Fibroblast of gingiva (primary cell): Measurements from ENCODE around the gene CBLC.

Source experiments
- DNase-seq: peaks from one replicate; pipeline ENCODE4 v3.0.0-alpha.2; 2011; ENCODE audit warnings: low read depth

CBLC gene

DNA sequence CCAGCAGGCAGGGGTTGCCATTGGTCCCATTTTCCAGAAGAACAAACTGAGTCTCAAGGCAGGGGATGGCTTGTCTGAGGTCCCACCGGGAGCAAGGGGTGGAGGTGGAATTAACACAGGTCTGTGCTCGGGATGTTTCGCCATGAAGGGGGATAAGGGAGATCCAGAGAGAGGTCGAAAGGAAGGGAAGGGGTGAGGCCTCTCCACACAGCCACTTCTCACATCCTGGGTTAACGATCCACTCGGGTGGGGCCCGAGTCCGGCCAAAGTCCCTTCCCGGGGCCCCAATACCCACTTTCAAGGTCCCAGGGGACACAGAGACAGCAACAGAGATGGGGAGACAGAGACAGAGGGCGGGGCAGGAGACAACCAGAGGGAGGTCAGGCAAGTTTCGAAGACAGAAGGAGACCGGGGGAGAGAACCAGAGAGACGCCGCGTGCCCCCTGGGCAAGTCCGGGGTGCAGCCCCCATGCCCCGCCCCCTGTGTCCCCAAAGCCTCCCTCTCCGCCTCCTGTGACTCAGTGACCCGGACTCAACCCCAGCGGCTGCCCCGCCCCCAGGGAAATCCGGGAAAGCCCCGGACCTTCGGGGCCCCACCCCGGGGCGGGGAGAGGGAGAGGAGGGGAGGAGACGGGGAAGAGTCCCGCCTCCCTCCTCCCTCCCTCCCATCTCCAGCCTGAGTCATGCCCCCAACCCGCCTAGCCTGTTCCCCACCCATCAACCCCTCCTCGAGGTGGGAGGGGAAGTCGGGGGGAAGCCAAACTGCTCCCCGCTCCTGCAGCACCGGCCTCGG lies 30.5 kb upstream of the CBLC start:
- peak; percentile 95 for DNase-seq

DNA sequence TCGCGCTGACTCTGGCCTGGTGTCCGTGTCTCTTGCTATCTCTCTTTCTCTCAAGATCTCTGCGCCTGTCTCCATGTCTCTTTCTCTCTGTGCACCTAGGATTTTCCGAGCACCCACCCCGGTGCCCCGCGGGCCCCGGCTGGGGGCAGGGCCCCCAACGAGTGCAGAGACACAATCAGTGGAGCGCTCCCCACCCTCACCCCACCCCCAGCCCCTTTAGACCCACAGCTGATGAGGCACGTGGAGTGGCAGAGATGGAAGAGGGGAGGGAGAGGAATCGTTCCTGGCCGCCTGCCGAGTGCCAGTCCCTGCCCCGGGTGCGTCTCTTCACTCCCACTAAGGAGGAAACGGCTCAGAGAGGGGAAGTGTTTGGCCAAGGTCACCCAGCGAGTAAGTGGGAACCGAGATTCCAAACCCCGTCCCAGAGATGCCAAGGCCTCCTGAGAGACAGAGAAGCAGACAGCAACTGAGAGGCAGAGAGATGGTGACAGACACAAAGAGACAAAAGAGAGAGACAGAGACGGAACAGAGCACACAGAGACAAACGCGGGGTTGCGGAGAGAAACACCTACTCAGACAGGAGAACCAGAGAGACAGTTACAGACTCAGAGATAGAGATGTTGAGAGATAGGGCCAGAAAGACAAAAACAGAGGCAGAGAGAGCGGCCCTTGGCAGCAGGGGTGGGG lies 29.8 kb upstream of the CBLC start:
- peak; percentile 66 for DNase-seq

DNA sequence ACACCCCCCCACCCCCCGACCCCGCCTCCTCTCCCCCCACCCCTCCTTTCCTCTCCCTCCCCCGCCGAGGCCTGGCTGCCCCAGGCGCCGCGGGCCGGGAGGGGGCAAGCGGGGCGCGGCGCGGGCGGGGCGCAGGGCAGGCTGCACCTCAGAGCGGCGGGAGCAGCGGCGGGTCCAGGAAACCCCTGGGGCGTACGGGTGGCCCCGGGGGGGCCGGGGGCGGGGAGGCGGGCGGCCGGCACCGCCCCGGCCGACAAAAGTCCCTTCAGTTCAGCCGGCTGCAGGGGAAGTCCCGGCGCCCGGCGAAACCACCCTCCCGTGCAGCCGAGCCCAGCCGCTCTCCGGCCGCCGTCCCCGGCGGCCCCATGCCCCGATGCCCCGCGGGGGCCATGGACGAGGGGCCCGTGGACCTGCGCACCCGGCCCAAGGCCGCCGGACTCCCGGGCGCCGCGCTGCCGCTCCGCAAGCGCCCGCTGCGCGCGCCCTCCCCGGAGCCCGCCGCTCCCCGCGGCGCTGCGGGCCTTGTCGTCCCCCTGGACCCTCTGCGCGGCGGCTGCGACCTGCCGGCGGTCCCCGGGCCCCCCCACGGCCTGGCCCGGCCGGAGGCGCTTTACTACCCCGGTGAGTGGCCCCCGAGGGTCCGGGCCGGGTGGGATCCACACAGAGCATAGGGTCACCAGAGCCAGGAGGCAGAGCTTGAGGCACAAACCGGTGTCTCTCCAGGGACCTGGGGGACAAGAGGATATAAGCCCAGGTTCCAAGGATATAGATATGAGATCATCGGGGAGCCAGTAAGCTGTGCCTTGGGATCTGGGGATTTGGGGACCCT lies 29.1 kb upstream of the CBLC start, which contains the start of gene BCL3:
BCL3 (plus strand) TSS at position 283 of the 829 bp plus-strand sequence; CDS start at position 366, 83 bp downstream.
- peak; percentile 86 for DNase-seq

DNA sequence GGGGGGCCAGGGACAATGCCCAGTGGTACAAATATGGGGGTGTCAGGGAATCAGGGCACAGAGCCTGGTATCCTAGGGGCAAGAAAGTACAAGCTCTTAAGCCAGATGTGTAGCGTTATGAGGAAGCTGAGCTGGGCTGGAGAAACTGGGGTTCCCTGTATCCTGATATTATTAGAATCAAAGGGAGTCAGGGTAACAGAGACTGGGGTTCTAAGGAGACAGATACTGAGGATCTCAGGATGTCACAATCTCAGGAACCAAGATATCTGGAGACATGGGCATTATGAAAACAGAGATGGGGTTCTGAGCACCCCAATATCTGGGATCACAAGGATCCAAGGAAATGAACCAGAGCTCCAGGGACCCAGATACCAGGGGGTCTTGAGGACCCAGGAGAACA lies 28.4 kb upstream of the CBLC start:
- DNase-seq = no peak

DNA sequence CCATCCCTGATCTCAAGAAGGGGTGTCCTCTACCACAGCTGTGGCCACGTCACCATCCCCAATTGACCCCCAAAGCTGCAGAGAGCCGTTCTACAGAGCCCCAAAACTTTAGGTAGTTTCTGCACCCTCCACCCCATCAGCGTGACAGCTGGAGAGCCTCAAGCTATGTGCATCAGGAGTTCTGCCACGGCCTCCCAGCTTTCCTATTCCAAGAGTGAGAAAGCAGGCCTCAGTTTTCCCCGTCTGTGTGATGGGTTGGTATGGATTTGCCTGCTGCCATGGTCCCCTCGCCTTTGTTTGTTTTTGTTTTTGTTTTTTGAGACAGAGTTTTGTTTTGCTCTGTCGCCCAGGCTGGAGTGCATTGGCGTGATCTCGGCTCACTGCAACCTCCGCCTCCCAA lies 27.7 kb upstream of the CBLC start:
- no peak for DNase-seq

DNA sequence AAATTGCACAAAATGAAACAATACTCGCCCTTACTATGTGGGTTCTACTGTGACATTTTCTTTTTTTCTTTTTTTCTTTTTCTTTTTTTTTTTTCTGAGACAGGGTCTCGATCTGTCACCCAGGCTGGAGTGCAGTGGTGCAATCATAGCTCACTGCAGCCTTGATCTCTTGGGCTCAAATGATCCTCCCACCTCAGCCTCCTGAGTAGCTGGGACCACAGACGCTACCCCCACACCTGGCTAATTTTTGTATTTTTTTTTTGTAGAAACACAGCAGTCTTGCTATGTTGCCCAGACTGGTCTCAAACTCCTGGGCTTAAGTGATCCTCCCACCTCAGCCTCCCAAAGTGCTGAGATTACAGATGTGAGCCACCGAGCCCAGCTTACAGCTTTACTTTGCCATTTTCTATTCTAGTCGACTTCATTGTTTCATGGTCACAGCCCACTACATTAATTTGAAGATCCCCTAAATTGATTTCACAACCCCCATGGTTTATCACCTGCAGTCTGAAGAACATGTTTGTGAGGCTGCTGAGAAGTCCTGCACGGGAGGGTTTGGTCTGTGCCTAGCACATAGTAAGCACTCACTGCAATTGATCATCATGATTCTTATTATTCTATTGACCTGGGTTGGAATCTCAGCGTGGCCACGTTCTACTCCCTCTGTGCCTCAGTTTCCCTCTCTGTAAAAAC lies 25.4 kb upstream of the CBLC start:
- no peak for DNase-seq

DNA sequence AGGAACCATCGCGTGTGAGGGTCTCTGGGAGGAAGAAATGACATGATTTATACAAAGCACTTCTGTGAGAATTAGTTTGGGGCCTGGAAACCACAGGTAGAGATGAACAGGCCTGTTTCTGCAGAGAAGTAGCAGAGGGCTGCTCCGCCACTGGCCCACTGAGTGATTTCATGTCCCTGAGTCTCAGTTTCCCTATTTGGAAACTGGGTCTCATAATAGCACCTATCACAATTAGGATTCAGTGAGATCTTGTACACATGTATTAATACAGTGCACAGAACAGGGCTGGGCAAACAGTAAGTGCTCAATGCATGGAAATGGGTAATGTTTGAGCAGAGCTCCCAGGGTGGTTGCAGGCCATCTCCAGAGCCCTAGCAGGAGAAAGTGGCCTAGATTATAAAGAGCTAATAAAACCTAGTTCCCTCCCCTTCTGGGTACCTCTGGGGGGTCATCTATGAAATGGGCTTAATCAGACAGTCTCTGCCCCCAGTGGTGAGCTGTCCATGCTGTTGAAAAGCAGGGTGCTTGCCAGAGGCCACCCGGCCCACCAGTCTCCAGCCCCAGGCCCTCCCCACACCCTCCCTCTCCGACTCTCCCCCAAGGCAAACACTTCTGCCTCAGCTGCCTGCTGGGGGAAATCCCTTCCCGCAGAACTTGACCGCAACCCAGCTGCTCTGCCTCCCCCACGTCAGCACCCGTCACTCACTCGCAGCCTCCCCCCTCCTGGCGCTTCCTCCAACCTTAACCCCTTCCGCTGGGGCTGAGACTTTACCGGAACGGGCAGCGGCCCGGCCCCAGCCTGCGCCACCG lies 24.7 kb upstream of the CBLC start:
- DNase-seq = peak; percentile 96

DNA sequence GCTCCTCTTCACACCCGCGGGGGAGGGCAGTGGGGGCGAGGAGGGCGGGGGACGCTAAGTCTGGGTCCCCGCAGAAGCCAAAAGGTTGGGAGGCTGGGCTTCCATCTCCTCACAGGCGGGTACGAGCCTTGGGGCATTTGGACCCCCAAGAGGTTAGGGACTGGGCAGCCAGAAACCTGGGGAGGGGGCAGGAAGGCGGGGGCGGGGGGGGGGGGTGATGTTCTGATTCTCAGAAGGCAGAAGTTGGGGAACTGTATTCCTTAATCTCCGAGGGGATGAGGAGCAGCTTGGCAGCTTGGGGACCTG lies 24.1 kb upstream of the CBLC start:
- DNase-seq = no peak

DNA sequence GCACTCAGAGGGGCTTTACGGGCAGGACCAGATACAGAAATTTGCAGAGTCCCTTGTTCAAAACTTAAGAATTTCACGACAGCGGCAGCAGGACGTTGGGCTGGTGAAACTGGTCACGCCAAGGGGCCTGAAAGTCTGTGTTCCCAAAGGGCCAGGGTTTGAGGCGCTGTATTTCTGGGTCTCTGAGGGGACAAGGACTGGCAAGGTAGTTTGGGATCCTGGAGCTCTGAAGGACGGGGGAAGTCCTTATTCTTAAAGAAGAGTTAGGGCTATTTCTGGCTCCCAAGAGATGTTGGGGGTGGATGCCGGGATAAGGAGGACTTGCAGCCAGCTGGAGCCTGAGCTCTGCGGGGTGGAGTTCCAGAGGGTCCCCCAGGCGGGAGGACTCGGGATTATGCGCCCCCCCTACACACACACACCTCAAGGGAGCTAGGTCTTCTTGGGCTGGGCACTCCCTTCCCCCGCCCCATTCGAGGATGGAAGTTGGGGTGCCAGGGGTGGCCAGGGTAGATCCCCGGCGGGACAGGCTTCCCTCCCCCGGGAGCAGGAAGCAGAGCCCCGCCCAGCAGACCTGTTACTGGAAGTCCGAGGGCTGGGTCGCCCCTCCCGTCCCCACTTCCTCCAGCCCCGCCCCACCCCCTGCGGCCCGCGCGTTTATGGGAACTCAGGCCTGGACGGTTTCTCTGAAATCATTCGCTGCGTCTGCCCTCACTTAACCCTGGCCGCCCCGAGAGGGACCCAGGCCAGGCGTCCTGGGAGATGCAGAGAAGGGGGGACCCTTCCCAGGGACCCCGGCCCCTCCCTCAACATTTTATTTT lies 23.5 kb upstream of the CBLC start:
- DNase-seq = peak; percentile 91

DNA sequence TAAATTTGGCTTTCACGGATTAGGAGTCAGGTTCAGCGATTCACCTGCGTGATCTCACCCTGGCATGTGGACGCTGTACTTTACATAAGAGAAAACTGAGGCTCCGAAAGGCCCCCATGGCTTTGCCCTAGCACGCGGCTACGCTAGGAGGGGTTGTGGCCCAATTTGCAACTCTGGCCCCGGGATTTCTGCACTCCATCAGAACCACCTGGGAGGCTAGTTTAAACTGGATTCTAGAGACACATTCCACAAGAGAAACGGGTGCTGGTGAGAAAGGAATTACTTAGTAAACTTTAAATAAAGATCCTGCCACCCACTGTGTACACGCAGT lies 23.0 kb upstream of the CBLC start:
- no peak for DNase-seq

DNA sequence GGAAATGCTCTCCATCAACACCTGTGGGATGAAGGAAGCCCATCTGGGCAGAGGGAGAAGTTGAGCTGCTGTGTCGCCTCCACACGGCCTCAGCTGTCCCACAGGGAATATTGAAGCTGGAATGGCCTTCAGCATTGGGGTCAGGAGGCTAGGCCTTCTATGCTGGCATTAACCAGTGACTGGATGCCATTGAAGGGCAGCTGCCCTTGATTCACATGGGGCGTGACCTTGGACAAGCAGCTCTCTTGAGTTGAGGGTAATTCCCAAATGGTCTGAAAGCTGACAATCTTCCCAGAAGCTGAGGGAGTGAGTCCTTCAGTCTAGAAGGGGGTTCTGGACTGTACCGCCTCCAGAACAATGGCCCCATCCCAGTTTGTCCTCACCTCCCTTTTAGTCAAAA lies 22.5 kb upstream of the CBLC start:
- DNase-seq = no peak

DNA sequence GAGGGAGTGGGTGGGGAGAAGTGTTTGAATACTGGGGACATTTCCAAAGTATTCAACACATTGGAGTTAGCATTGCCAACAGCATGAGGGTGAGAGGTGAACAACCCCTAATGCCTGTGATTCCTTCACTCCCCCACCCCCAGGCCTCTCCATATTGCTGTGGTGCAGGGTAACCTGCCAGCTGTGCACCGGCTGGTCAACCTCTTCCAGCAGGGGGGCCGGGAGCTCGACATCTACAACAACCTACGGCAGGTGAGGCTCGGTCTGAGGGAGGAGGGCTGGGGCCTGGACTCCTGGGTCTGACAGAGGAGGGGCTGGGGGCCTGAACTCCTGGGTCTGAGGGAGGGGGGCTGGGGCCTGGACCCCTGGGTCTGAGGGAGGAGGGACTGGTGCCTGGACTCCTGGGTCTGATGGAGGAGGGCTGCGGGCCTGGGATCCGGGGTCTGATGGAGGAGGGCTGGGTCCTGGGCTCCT lies 21.6 kb upstream of the CBLC start:
- no peak for DNase-seq

DNA sequence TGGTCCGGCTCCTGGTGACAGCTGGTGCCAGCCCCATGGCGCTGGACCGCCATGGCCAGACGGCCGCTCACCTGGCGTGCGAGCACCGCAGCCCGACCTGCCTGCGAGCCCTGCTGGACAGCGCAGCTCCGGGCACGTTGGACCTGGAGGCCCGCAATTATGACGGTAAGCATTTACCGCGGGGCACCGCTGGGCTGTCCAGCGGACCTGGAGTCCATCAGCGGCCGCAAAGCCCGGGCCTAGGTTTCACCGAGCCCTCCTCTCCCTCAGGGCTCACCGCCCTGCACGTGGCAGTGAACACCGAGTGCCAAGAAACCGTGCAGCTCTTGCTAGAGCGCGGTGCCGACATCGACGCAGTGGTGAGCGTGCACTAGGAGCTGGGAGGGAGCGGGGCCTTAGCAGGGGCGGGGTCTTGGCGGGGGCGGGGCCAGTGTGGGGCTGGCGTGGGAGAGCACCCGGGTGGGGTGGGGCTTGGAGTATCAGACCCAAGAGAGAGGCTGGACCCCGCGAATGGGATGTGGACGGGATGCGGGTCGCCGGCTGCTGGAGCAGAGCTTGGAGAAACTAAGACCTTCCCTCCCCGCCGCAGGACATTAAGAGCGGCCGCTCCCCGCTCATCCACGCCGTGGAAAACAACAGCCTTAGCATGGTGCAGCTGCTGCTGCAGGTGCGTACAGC lies 20.5 kb upstream of the CBLC start:
- peak; percentile 80 for DNase-seq

DNA sequence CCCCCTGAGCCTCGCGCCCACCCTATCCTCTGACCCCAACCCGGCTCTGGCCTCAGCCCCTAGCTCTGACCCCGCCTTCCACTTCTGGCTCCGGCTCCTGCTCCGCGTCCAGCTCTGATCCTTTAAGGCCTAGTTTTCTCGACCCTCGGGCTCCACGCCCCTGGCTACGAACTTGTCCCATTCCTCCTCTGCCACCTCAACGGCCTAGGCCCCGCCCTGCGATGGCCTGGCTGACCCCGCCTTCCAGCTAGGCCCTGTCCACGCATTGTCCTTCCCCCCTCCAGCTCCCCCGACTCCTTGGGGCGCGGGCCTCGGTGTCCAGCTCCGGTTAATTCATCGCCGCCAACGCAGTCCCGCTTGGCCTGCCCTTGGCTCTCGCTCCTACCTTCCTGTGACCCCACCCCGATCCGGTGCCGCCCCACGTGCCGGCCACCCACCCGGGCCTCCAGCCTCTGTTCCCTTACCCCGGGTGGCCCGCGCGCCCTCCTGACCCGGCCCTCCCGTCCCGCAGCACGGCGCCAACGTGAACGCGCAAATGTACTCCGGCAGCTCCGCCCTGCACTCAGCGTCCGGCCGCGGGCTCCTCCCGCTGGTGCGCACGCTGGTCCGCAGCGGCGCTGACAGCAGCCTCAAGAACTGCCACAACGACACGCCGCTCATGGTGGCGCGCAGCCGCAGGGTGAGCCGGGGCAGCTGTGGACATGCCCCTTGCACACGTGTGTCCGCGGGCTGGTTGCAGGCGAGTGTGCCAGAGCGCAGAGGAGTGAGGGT lies 19.8 kb upstream of the CBLC start:
- peak; percentile 68 for DNase-seq

DNA sequence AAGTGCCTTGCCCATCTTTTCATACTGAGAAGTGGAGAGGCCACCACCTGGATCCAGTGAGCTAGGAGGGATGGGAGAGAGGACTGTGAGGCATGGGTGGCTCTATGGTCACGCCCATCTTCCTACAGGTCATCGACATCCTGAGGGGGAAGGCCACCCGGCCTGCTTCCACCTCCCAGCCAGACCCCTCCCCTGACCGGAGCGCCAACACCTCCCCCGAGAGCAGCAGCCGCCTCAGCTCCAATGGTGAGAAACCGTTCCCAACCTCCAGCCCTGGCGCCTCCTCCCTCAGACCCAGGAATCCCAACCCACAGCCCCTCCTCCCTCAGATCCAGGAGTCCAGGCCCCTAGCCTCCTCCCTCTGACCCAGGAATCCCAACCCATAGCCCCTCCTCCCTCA lies 19.1 kb upstream of the CBLC start:
- DNase-seq = no peak

DNA sequence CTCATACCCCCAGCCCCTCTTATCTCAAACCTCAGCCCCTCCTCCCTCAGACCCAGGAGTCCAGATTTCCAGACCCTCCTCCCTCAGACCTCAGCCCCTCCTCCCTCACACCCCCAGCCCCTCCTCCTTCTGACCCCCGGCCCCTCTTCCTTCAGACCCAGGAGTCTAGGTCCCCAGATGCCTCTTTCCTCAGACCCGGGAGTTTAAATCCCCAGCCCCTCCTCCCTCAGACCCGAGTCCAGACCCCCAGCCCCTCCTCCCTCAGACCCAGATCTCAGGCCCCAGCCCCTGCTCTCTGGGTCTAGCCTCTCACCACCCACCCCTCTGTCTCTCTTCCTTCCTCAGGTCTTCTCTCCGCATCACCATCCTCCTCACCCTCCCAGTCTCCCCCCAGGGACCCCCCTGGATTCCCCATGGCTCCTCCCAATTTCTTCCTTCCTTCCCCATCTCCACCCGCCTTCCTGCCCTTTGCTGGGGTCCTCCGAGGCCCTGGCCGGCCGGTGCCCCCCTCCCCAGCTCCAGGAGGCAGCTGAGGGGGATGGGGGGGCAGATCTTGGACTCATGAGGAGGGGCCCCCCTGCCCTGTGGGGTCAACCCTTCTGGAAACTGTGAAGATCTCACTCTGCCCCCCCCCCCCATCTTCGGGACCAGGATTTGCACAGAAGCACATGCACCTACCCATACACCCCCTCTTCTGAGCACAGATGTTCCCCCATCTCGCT lies 18.4 kb upstream of the CBLC start:
- no peak for DNase-seq

DNA sequence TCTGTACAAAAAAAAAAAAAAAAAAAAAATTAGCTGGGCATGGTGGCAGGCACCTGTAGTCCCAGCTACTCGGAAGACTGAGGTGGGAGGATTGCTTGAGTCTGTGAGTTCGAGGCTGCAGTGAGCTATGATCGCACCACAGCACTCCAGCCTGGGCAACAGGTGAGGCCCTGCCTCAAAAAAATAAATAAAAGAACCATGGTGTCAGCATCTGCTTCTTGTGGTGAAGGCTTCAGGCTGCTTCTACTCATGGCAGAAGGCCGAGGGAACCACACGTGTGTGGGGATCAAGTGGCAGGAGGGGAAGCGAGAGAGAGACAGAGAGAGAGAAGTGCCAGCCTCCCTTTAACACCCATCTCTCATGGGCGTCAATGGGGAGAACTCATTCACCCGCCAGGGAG lies 15.7 kb upstream of the CBLC start:
- no peak for DNase-seq
